ENCODE results near the gene RBM47.
A peak's percentile ranks its signal among the peaks of the same experiment; 100 is the strongest.
"Not testable (repeated sequence)": the region's sequence is repeated elsewhere in the genome, so short reads cannot be mapped to it uniquely, and the experiment has no call there.

Gene RBM47

GRCh38 chr4:40629401-40630334 is at the start of gene RBM47:
Gene RBM47, minus strand, starts transcription at chr4:40629864. Its CDS starts 190,971 bp downstream, at chr4:40438893.
- peak; percentile 82 for DNase-seq (ENCODE audit: low spot score)

GRCh38 chr4:40678421-40678820 is 48.8 kb upstream of the RBM47 start:
- DNase-seq (ENCODE audit: low spot score) = no peak

- DNase-seq (ENCODE audit: low spot score) = no peak
These were observed 45.5 kb upstream of the RBM47 start for GRCh38 chr4:40675166-40675565.

- DNase-seq (ENCODE audit: low spot score) = peak; percentile 83
These were observed 43.2 kb upstream of the RBM47 start for GRCh38 chr4:40672528-40673522.

GRCh38 chr4:40669504-40669903 is 39.8 kb upstream of the RBM47 start:
- no peak for DNase-seq (ENCODE audit: low spot score)

- no peak for DNase-seq (ENCODE audit: low spot score)
These were observed 36.2 kb upstream of the RBM47 start for GRCh38 chr4:40665842-40666241.

- peak; percentile 62 for DNase-seq (ENCODE audit: low spot score)
These were observed 33.4 kb upstream of the RBM47 start for GRCh38 chr4:40662962-40663604.

- no peak for DNase-seq (ENCODE audit: low spot score)
These were observed 32.1 kb upstream of the RBM47 start for GRCh38 chr4:40661803-40662202.

- DNase-seq (ENCODE audit: low spot score) = no peak
These were observed 26.7 kb upstream of the RBM47 start for GRCh38 chr4:40656201-40656863.

- no peak for DNase-seq (ENCODE audit: low spot score)
These were observed 21.6 kb upstream of the RBM47 start for GRCh38 chr4:40651280-40651679.

- DNase-seq (ENCODE audit: low spot score) = no peak
These were observed 19.7 kb upstream of the RBM47 start for GRCh38 chr4:40649321-40649720.

- no peak for DNase-seq (ENCODE audit: low spot score)
These were observed 19.1 kb upstream of the RBM47 start for GRCh38 chr4:40648742-40649281.

- DNase-seq (ENCODE audit: low spot score) = no peak
These were observed 18.5 kb upstream of the RBM47 start for GRCh38 chr4:40648131-40648530.

- DNase-seq (ENCODE audit: low spot score) = no peak
These were observed 15.9 kb upstream of the RBM47 start for GRCh38 chr4:40645586-40645985.

GRCh38 chr4:40632080-40632479 is 2.4 kb upstream of the RBM47 start:
- no peak for DNase-seq (ENCODE audit: low spot score)

GRCh38 chr4:40630335-40631021 is 814 bp upstream of the RBM47 start:
- DNase-seq (ENCODE audit: low spot score) = no peak

- DNase-seq (ENCODE audit: low spot score) = no peak
These were observed 776 bp downstream of the RBM47 start for GRCh38 chr4:40628888-40629287.

GRCh38 chr4:40628407-40628806 is 1.3 kb downstream of the RBM47 start:
- DNase-seq (ENCODE audit: low spot score) = not testable (repeated sequence)

- DNase-seq (ENCODE audit: low spot score) = no peak
These were observed 2.1 kb downstream of the RBM47 start for GRCh38 chr4:40627540-40627939.

- DNase-seq (ENCODE audit: low spot score) = no peak
These were observed 3.3 kb downstream of the RBM47 start for GRCh38 chr4:40626183-40626990.

Data from AG20443 (cell line).